Activated CD4-positive, alpha-beta memory T cell treated with anti-CD3 and anti-CD28 coated beads, Interleukin-2, amount 10 ng/mL, durations not matched to agents 7 days and 5 days (primary cell): ENCODE measurements around the gene NUDT22. TPM values are rescaled to one million over a fixed set of nuclear protein-coding genes. Genes with fewer than 3 reads are reported as not detected.

Experiments used
- CTCF ChIA-PET: fragments of 350-600 bp; sonication (Branson Sonifier 250); formaldehyde crosslinking; loops from one replicate; lab custom pipeline; 2021; ENCODE audit warnings: antibody characterized with exemption, inconsistent platforms; lab: Charles Lee
- POLR2A ChIA-PET: fragments of 350-600 bp; sonication (Branson Sonifier 250); formaldehyde crosslinking; loops from one replicate; lab custom pipeline; 2021; ENCODE audit warnings: antibody characterized with exemption; lab: Charles Lee
- DNase-seq: peaks from one replicate; pipeline ENCODE4 v3.0.0-alpha.2; 2020
- H3K27ac Mint-ChIP-seq: one replicate; pipeline ENCODE4 v1.8.0; 2021; ENCODE audit warnings: mild to moderate bottlenecking, mixed read lengths
- H3K27me3 Mint-ChIP-seq: one replicate; pipeline ENCODE4 v1.8.0; 2021; ENCODE audit warnings: mixed read lengths
- H3K36me3 Mint-ChIP-seq: one replicate; pipeline ENCODE4 v1.8.0; 2021; ENCODE audit warnings: low read depth, mixed read lengths
- H3K4me1 Mint-ChIP-seq: one replicate; pipeline ENCODE4 v1.8.0; 2021; ENCODE audit warnings: mixed read lengths
- H3K4me3 Mint-ChIP-seq: one replicate; pipeline ENCODE4 v1.8.0; 2021; ENCODE audit warnings: mild to moderate bottlenecking, mixed read lengths
- H3K9me3 Mint-ChIP-seq: one replicate; pipeline ENCODE4 v1.8.0; 2021; ENCODE audit warnings: mixed read lengths
- total RNA-seq, 2 experiments: library from RNA; stranded (reverse); gene quantifications; one replicate each; pipeline ENCODE4 v1.2.3, GENCODE V29; 2021

NUDT22 gene
- total RNA-seq, 2 experiments from 2014 or later: 84.8 to 90.6 TPM

- peak; percentile 88 for DNase-seq
- peak overlapping the region; percentile 96 for H3K27ac Mint-ChIP-seq
- peak overlapping the region; percentile 86 for H3K4me3 Mint-ChIP-seq
- ChIA-PET POLR2A (interaction anchor here (0.6 to 11.9 kb wide), 24 partner anchors 13 to 1326 kb away, joined by 3 to 275 read pairs (median 10); partner anchors contain the start of genes BAD, CATSPERZ, DNAJC4 and ESRRA), CTCF (interaction anchor here (0.6 to 7.0 kb wide), 14 partner anchors 8 to 149 kb away, joined by 3 to 154 read pairs (median 8); partner anchors contain the start of genes BAD, CATSPERZ, DNAJC4 and ESRRA)
- H3K9me3 Mint-ChIP-seq: no peaks in the 10 kb centered on the region
- no peaks in the 10 kb centered on the region for H3K27me3 Mint-ChIP-seq
- peaks cover 60% of the 10 kb centered on the region for H3K4me1 Mint-ChIP-seq
- H3K36me3 Mint-ChIP-seq: peaks cover 81% of the 10 kb centered on the region
Observed at GRCh38 chr11:64207256-64208085, 18.6 kb upstream of the NUDT22 start.

- DNase-seq: no peak
- H3K27me3 Mint-ChIP-seq: no peaks in the 10 kb centered on the region
- CTCF ChIA-PET: interaction anchor here (1.5 to 7.0 kb wide), 6 partner anchors 20 to 134 kb away, joined by 5 to 154 read pairs (median 25); partner anchors contain the start of genes CATSPERZ, DNAJC4, ESRRA and NUDT22
- H3K9me3 Mint-ChIP-seq: no peaks in the 10 kb centered on the region
- H3K4me1 Mint-ChIP-seq: peaks cover 61% of the 10 kb centered on the region
- peaks cover 81% of the 10 kb centered on the region for H3K36me3 Mint-ChIP-seq
- peak overlapping the region; percentile 96 for H3K27ac Mint-ChIP-seq
- POLR2A ChIA-PET: interaction anchor here (1.1 to 11.9 kb wide), 16 partner anchors 13 to 537 kb away, joined by 3 to 275 read pairs (median 20); partner anchors contain the start of genes BAD, CATSPERZ, DNAJC4 and ESRRA
- H3K4me3 Mint-ChIP-seq: peak overlapping the region; percentile 86
Observed at GRCh38 chr11:64208086-64208795, 17.8 kb upstream of the NUDT22 start.

GRCh38 chr11:64208796-64209562 lies 17.1 kb upstream of the NUDT22 start:
- H3K4me1 Mint-ChIP-seq: peaks cover 58% of the 10 kb centered on the region
- no peak for DNase-seq
- peak overlapping the region; percentile 96 for H3K27ac Mint-ChIP-seq
- H3K9me3 Mint-ChIP-seq: no peaks in the 10 kb centered on the region
- ChIA-PET POLR2A (interaction anchor here (1.1 to 11.9 kb wide), 10 partner anchors 12 to 343 kb away, joined by 3 to 275 read pairs (median 48); partner anchors contain the start of genes CATSPERZ, DNAJC4, ESRRA and FKBP2), CTCF (interaction anchor here (5.4 to 7.0 kb wide), 2 partner anchors 23 to 94 kb away, joined by 71 to 154 read pairs; partner anchors contain the start of genes CATSPERZ, ESRRA and STIP1)
- peaks cover 77% of the 10 kb centered on the region for H3K36me3 Mint-ChIP-seq
- H3K27me3 Mint-ChIP-seq: no peaks in the 10 kb centered on the region
- H3K4me3 Mint-ChIP-seq: peak overlapping the region; percentile 51

- no peak for DNase-seq
- no peaks in the 10 kb centered on the region for H3K27me3 Mint-ChIP-seq
- peaks cover 74% of the 10 kb centered on the region for H3K36me3 Mint-ChIP-seq
- POLR2A ChIA-PET: interaction anchor here (1.2 to 11.9 kb wide), 4 partner anchors 11 to 61 kb away, joined by 3 to 275 read pairs (median 180); partner anchors contain the start of genes NUDT22, STIP1 and TRPT1
- CTCF ChIA-PET: no interaction called here
- no peak overlapping the region for H3K4me3 Mint-ChIP-seq
- no peaks in the 10 kb centered on the region for H3K9me3 Mint-ChIP-seq
- H3K27ac Mint-ChIP-seq: peak overlapping the region; percentile 96
- H3K4me1 Mint-ChIP-seq: peaks cover 53% of the 10 kb centered on the region
Observed at GRCh38 chr11:64209563-64209843, 16.6 kb upstream of the NUDT22 start.

GRCh38 chr11:64210301-64211020 lies 15.6 kb upstream of the NUDT22 start:
- Mint-ChIP-seq H3K9me3 (no peaks in the 10 kb centered on the region), H3K36me3 (peaks cover 77% of the 10 kb centered on the region), H3K4me3 (no peak overlapping the region), H3K4me1 (peaks cover 49% of the 10 kb centered on the region), H3K27ac (no peak overlapping the region), H3K27me3 (no peaks in the 10 kb centered on the region)
- ChIA-PET CTCF (interaction anchor here (0.8 kb wide), 1 partner anchor 61 kb away, joined by 4 read pairs; no protein-coding TSS in a partner anchor), POLR2A (interaction anchor here (0.5 to 11.9 kb wide), 6 partner anchors 10 to 91 kb away, joined by 3 to 275 read pairs (median 8); partner anchors contain the start of genes FKBP2, NUDT22, STIP1 and TRPT1)
- no peak for DNase-seq

- H3K4me3 Mint-ChIP-seq: no peak overlapping the region
- no peak overlapping the region for H3K27ac Mint-ChIP-seq
- H3K9me3 Mint-ChIP-seq: no peaks in the 10 kb centered on the region
- POLR2A ChIA-PET: interaction anchor here (1.3 to 11.9 kb wide), 5 partner anchors 9 to 59 kb away, joined by 3 to 275 read pairs (median 11); partner anchors contain the start of genes FKBP2, NUDT22, STIP1 and TRPT1
- peaks cover 40% of the 10 kb centered on the region for H3K4me1 Mint-ChIP-seq
- peaks cover 70% of the 10 kb centered on the region for H3K36me3 Mint-ChIP-seq
- no peaks in the 10 kb centered on the region for H3K27me3 Mint-ChIP-seq
- no peak for DNase-seq
- CTCF ChIA-PET: interaction anchor here (0.8 kb wide), 1 partner anchor 15 kb away, joined by 3 read pairs; the partner anchor contains the start of genes NUDT22 and TRPT1
Observed at GRCh38 chr11:64211181-64211872, 14.7 kb upstream of the NUDT22 start.

- no peaks in the 10 kb centered on the region for H3K9me3 Mint-ChIP-seq
- no peak for DNase-seq
- H3K4me1 Mint-ChIP-seq: peaks cover 13% of the 10 kb centered on the region
- H3K36me3 Mint-ChIP-seq: peaks cover 50% of the 10 kb centered on the region
- CTCF ChIA-PET: interaction anchor here (0.7 to 1.5 kb wide), 5 partner anchors 12 to 551 kb away, joined by 3 to 5 read pairs (median 4); partner anchors contain the start of gene STIP1
- no peak overlapping the region for H3K27ac Mint-ChIP-seq
- H3K27me3 Mint-ChIP-seq: no peaks in the 10 kb centered on the region
- POLR2A ChIA-PET: interaction anchor here (14.6 kb wide), 1 partner anchor 9 kb away, joined by 275 read pairs; the partner anchor contains the start of gene FERMT3
- H3K4me3 Mint-ChIP-seq: no peak overlapping the region
Observed at GRCh38 chr11:64216879-64217278, 9.2 kb upstream of the NUDT22 start.

GRCh38 chr11:64218628-64219353 lies 7.3 kb upstream of the NUDT22 start:
- ChIA-PET POLR2A (interaction anchor here (1.1 to 14.6 kb wide), 2 partner anchors 11 to 15 kb away, joined by 4 to 275 read pairs; partner anchors contain the start of gene FERMT3), CTCF (no interaction called here)
- Mint-ChIP-seq H3K4me1 (peaks cover 6% of the 10 kb centered on the region), H3K27me3 (no peaks in the 10 kb centered on the region), H3K36me3 (peaks cover 37% of the 10 kb centered on the region), H3K27ac (no peak overlapping the region), H3K9me3 (no peaks in the 10 kb centered on the region), H3K4me3 (no peak overlapping the region)
- no peak for DNase-seq

GRCh38 chr11:64219354-64219684 lies 6.8 kb upstream of the NUDT22 start:
- H3K27ac Mint-ChIP-seq: no peak overlapping the region
- no peak for DNase-seq
- peaks cover 32% of the 10 kb centered on the region for H3K36me3 Mint-ChIP-seq
- H3K4me1 Mint-ChIP-seq: peaks cover 8% of the 10 kb centered on the region
- ChIA-PET CTCF (no interaction called here), POLR2A (interaction anchor here (1.1 to 14.6 kb wide), 2 partner anchors 11 to 14 kb away, joined by 4 to 275 read pairs; partner anchors contain the start of gene FERMT3)
- H3K4me3 Mint-ChIP-seq: no peak overlapping the region
- no peaks in the 10 kb centered on the region for H3K27me3 Mint-ChIP-seq
- no peaks in the 10 kb centered on the region for H3K9me3 Mint-ChIP-seq

GRCh38 chr11:64219755-64220154 lies 6.3 kb upstream of the NUDT22 start:
- Mint-ChIP-seq H3K9me3 (no peaks in the 10 kb centered on the region), H3K27ac (no peak overlapping the region), H3K27me3 (no peaks in the 10 kb centered on the region), H3K4me3 (no peak overlapping the region), H3K4me1 (peaks cover 10% of the 10 kb centered on the region), H3K36me3 (peaks cover 32% of the 10 kb centered on the region)
- ChIA-PET CTCF (no interaction called here), POLR2A (interaction anchor here (14.6 kb wide), 1 partner anchor 12 kb away, joined by 275 read pairs; the partner anchor contains the start of gene FERMT3)
- DNase-seq: no peak
